ENCODE data around the gene PTPRN. TPM values are rescaled to one million over a fixed set of nuclear protein-coding genes. Genes with fewer than 3 reads are reported as not detected.
"Not testable (repeated sequence)": the region's sequence is repeated elsewhere in the genome, so short reads cannot be mapped to it uniquely, and the experiment has no call there.

Gene PTPRN
- total RNA-seq, 1 experiment from 2014 or later: 6.5 TPM

DNA sequence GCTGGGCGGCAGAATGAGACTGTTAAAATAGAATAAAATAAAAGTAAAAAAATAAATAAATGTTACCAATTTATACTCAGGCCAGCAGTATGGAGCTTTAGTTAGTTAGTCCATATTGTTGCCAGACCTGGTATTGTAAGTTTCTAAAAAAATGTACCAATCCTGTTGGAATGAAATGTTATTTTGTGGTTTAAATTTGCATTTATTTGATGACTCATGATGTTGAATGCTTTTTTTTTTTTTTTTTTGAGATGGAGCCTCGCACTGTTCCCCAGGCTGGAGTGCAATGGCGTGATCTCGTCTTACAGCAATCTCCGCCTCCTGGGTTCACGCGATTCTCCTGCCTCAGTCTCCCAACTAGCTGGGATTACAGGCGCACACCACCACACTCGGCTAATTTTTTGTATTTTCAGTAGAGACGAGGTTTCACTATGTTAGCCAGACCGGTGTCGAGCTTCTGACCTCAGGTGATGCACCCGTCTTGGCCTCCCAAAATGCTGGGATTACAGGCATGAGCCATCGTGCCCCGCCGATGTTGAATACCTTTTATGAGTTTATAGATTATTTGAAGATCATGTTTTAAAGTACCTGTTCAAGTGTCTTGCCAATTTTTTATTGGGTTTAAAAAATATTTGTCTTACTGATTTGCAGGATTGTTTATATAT lies 5.7 kb upstream of the PTPRN start:
- peaks cover 8% of the 10 kb centered on the region for H3K27me3 Mint-ChIP-seq (ENCODE audit: low read depth)
- Histone ChIP-seq H3K14ac (ENCODE audit: insufficient read depth, low read length) (no peak overlapping the region), H2AK5ac (ENCODE audit: insufficient read length, low read length) (no peak overlapping the region), H3K27ac (ENCODE audit: insufficient read length, low read depth, low read length) (no peak overlapping the region), H2BK5ac (ENCODE audit: insufficient read length, low read length) (no peak overlapping the region), H4K8ac (replicated peaks; ENCODE audit: insufficient read length, low read depth, low read length) (no peak overlapping the region), H2BK120ac (ENCODE audit: low read depth, low read length, poor library complexity, severe bottlenecking) (no peak overlapping the region), H2AFZ (ENCODE audit: low read length) (no peak overlapping the region), H3K56ac (ENCODE audit: insufficient read length, low read depth, low read length) (no peak overlapping the region), H4K20me1 (ENCODE audit: control insufficient read depth, insufficient read depth, insufficient read length) (no peaks in the 10 kb centered on the region), H4K91ac (ENCODE audit: insufficient read length, low read depth, low read length) (no peak overlapping the region), H3T11ph (ENCODE audit: low read length) (no peak overlapping the region), H3K23ac (ENCODE audit: insufficient read length, low read depth, low read length) (no peak overlapping the region), H3K4ac (ENCODE audit: low read depth, low read length) (no peak overlapping the region), H3K27me3 (ENCODE audit: insufficient read depth, low read length) (no peaks in the 10 kb centered on the region), H3K79me2 (ENCODE audit: insufficient read depth, low read length) (no peaks in the 10 kb centered on the region), H3K9me3 (ENCODE audit: control insufficient read depth, low read depth, low read length) (no peaks in the 10 kb centered on the region), H3K23me2 (ENCODE audit: insufficient read length, low read depth, low read length, poor library complexity, severe bottlenecking) (no peaks in the 10 kb centered on the region), H2BK15ac (ENCODE audit: low read depth, low read length) (no peak overlapping the region), H3K79me1 (ENCODE audit: insufficient read depth, low read depth, low read length, poor library complexity, severe bottlenecking) (no peaks in the 10 kb centered on the region), H4K5ac (ENCODE audit: insufficient read length, low read depth, low read length) (no peak overlapping the region), H2BK20ac (ENCODE audit: low read depth, low read length, poor library complexity, severe bottlenecking) (no peak overlapping the region), H3K4me1 (ENCODE audit: insufficient read depth, low read length) (no peaks in the 10 kb centered on the region; the same call in 1 of the 2 replicates), H3K4me2 (ENCODE audit: insufficient read depth, insufficient read length, low read length) (no peak overlapping the region), H2BK12ac (ENCODE audit: insufficient read length, low read depth, low read length) (no peak overlapping the region), H3K18ac (ENCODE audit: insufficient read length, low read depth, low read length) (no peak overlapping the region), H3K9ac (ENCODE audit: extremely low read depth, insufficient read length, low read length) (no peak overlapping the region)
- peaks cover 12 to 13% of the 10 kb centered on the region in 2 experiments for H3K4me1 Mint-ChIP-seq
- no peak for DNase-seq
- no CpG with 5 or more reads among the region's 16 CpGs for WGBS (ENCODE audit: extremely low coverage, insufficient read length, low lambda C conversion rate)
- H3K9me3 Mint-ChIP-seq: peaks cover 0 to 2% of the 10 kb centered on the region in 2 experiments; a peak in 3 of 5 replicates
- H3K4me3 Mint-ChIP-seq: no peak overlapping the region
- no peak for TF ChIP-seq CTCF (conservative IDR thresholded peaks at IDR 0.05)
- no peak overlapping the region for H3K27ac Mint-ChIP-seq
- peaks cover 0 to 5% (median 1%) of the 10 kb centered on the region in 3 experiments; a peak in 3 of 7 replicates for H3K36me3 Mint-ChIP-seq (ENCODE audit: insufficient read depth in 1 of 3, low read depth in 3 of 3)

GRCh38 chr2:219312683-219313263 lies 3.6 kb upstream of the PTPRN start:
- H3K9me3 ChIP-seq (ENCODE audit: control insufficient read depth, low read depth, low read length); H3K4me3 Mint-ChIP-seq; H3K27ac Mint-ChIP-seq; H3T11ph ChIP-seq (ENCODE audit: low read length); H2AFZ ChIP-seq (ENCODE audit: low read length); H3K23ac ChIP-seq (ENCODE audit: insufficient read length, low read depth, low read length); H3K79me1 ChIP-seq (ENCODE audit: insufficient read depth, low read depth, low read length, poor library complexity, severe bottlenecking); H4K8ac ChIP-seq (replicated peaks; ENCODE audit: insufficient read length, low read depth, low read length); H3K9me3 Mint-ChIP-seq; H2BK15ac ChIP-seq (ENCODE audit: low read depth, low read length); H3K9ac ChIP-seq (ENCODE audit: extremely low read depth, insufficient read length, low read length); DNase-seq; H3K27ac ChIP-seq (ENCODE audit: insufficient read length, low read depth, low read length); H3K4ac ChIP-seq (ENCODE audit: low read depth, low read length); H2AK5ac ChIP-seq (ENCODE audit: insufficient read length, low read length); H2BK12ac ChIP-seq (ENCODE audit: insufficient read length, low read depth, low read length); H4K5ac ChIP-seq (ENCODE audit: insufficient read length, low read depth, low read length); H3K79me2 ChIP-seq (ENCODE audit: insufficient read depth, low read length); H3K56ac ChIP-seq (ENCODE audit: insufficient read length, low read depth, low read length); H3K18ac ChIP-seq (ENCODE audit: insufficient read length, low read depth, low read length); H3K27me3 ChIP-seq (ENCODE audit: insufficient read depth, low read length); H4K91ac ChIP-seq (ENCODE audit: insufficient read length, low read depth, low read length); H2BK20ac ChIP-seq (ENCODE audit: low read depth, low read length, poor library complexity, severe bottlenecking); H2BK120ac ChIP-seq (ENCODE audit: low read depth, low read length, poor library complexity, severe bottlenecking); H2BK5ac ChIP-seq (ENCODE audit: insufficient read length, low read length); H3K4me2 ChIP-seq (ENCODE audit: insufficient read depth, insufficient read length, low read length); H3K14ac ChIP-seq (ENCODE audit: insufficient read depth, low read length); H3K36me3 Mint-ChIP-seq (ENCODE audit: insufficient read depth in 1 of 3, low read depth in 3 of 3); H3K4me1 ChIP-seq (ENCODE audit: insufficient read depth, low read length); H4K20me1 ChIP-seq (ENCODE audit: control insufficient read depth, insufficient read depth, insufficient read length): not testable (repeated sequence)
- H3K27me3 Mint-ChIP-seq (ENCODE audit: low read depth): peaks cover 15% of the 10 kb centered on the region
- H3K23me2 ChIP-seq (ENCODE audit: insufficient read length, low read depth, low read length, poor library complexity, severe bottlenecking): peaks cover 11% of the 10 kb centered on the region
- no CpG with 5 or more reads among the region's 49 CpGs for WGBS (ENCODE audit: extremely low coverage, insufficient read length, low lambda C conversion rate)
- H3K4me1 Mint-ChIP-seq: peaks cover 23 to 24% of the 10 kb centered on the region in 2 experiments

Data from H9 (cell line).